HG03457 (cell line): Measurements from ENCODE around the gene SLITRK5.

ENCODE experiments used
- ATAC-seq: cut with Tn5 transposase; IDR thresholded peaks from one replicate; pipeline ENCODE4 v1.9.1; 2021; ENCODE audit warnings: moderate number of reproducible peaks; ENCODE audit not compliant: unreplicated experiment

Gene SLITRK5

GRCh38 chr13:87712012-87712411 lies 40.8 kb downstream of the SLITRK5 start:
- no peak for ATAC-seq
